ENCODE measurements around the gene PSORS1C1.
"Not testable (repeated sequence)": the region's sequence is repeated elsewhere in the genome, so short reads cannot be mapped to it uniquely, and the experiment has no call there.

Gene PSORS1C1

DNA sequence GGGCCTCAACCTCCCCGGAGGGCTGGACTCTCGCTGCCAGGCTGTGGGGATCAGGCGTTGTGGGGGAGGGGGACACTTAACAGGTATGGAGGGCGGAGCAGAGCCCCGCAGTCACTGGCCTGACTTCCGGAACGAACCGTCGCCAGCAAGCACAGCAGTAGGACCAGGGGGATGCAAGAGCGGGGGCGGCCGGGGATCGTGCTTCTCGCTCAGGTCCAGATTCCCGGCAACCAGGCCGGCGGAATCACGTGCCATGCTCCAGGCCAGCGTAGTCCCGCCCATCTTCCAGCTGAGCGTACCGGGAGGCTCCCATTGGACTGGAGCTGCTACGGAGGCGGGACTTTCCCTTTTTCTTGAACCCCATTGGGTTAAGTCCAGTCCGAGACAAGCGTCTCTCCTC is 65.9 kb downstream of the PSORS1C1 start:
- DNase-seq: peak; percentile 71

- not testable (repeated sequence) for DNase-seq
Observed at GRCh38 chr6:31183287-31183686, 68.7 kb downstream of the PSORS1C1 start.

DNA sequence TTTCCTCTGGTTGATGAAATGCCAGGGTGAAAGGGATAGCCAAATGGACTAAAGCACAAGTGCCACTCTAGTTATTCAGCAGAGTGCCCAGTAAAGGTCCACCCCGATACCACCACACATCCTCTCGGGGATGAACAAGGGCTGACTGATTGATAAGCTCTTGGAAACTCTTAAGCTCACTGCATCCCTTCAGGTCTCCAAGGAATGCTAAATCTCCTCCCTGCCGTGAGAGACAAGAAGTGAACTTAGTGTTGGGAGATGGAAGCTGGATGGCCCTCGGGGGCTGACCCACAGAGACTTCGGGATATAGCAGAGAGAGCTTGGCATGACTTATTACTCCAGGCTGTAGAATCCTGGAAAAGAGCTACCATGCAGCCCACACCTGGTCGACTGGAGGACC is 69.3 kb downstream of the PSORS1C1 start:
- not testable (repeated sequence) for DNase-seq

DNA sequence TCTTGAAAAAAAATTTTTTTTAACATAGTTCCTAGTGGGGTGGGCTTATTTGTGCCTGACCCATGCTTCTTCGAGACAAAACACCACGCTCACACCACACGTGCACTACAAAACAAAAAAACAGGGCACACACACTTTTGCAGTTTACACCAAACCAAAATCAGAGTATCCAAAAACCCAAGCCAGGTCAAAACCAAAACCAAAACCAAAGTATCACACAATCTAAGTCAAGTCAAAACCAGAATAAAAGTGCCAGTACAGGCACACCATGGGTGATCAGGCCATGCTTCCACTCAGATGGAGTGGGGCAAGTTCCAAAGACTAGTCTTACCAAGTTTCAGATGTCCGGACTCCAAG is 71.1 kb downstream of the PSORS1C1 start:
- DNase-seq: not testable (repeated sequence)

DNA sequence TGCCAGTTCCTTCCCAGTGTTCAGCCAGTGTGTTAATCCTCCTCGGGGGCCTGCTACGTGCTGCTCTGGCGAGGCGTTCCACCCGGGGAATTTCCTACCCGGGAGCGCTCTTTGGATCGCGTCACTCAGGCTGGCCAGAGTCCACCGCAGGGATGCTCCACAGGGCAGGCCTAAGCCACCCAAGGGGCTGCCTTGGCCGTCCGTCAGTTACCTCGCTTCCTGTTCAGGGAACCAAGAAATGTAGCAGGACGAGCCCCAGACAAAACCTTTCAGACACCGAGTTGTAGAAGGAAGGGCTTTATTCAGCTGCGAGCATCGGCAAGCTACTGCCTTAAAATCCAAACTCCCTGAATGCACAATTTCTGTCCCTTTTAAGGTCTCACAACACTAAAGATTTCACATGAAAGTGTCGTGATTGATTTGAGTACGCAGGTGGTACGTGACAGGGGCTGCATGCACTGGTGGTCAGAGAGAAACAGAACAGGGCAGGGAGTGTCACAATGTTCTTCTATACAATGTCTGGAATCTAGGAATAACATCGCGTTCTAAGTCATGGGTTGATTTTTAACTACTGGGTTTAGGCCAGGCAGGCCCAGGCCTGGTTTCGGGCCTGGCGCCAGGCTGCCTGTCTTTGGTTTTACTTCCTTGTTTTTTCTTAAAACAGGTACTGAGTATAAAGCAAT is 71.6 kb downstream of the PSORS1C1 start:
- no peak for DNase-seq

- no peak for DNase-seq
Observed at GRCh38 chr6:31187780-31188194, 73.2 kb downstream of the PSORS1C1 start.

DNA sequence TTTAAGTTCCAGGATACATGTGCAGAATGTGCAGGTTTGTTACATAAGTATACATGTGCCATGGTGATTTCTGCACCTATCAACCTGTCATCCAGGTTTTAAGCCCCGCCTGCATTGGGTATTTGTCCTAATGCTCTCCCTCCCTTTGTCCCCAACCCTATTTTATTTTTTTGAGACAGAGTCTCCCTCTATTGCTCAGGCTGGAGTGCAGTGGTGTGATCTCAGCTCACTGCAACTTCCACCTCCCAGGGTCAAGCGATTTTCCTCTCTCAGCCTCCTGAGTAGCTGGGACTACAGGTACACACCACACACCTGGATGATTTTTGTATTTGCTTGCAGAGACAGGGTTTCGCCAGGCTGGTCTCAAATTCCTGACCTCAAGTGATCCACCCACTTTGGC is 74.6 kb downstream of the PSORS1C1 start:
- DNase-seq: not testable (repeated sequence)
